ENCODE results near the gene EFCAB14.
A peak's percentile ranks its signal among the peaks of the same experiment; 100 is the strongest.
"Not testable (repeated sequence)": the region's sequence is repeated elsewhere in the genome, so short reads cannot be mapped to it uniquely, and the experiment has no call there.

The EFCAB14 gene

DNA sequence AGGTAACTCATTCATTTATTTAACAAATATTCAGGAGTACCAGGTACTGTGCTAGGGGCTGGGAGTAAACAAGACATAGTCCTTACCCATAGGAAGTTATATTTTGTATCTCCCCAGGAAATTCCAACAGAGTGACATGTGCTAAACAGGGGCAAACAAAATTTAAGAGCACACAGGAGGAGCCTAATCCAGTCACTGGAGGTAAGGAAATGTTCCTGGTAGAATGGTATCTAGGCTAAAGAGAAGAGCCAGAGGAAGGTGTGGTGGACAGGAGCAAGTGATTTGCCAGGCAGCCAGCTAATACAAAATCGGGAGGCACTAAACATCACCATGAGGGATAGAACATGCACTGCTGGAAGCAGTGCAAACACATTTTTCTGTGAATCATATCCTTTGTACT is 36.9 kb downstream of the EFCAB14 start:
- no peak for DNase-seq

DNA sequence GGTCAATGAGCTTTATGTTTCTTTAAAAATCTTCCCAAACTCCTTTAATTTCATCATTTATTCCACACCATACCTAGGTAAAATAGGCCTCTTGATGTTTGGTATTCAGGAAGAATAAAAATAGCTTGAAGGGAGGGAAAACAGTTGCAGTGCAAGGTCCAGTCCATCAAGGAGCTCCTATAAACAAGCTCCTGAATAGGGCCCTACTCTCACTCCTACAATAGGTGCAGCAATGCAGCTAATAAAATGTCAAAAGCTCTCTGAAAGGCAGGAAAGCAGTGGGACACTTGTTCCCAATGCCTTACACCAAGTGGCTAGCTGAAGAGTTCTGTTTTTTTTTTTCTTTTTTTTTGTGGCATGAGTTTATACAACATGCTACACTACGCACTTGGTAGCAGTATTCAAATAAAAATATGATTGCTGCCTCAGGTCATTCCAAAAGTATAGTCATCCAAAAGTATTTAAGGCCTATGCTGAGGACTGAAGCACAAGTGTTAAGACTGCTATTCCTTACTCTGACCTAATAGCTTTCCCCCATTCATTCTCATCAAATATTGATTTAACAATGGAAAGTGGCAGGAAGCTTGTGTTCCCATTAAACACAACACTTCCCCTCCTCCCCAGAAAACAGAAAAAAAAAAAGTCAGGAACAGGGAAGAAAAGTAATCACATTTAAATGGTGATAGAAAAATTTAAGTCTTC is 37.4 kb downstream of the EFCAB14 start:
- no peak for DNase-seq

DNA sequence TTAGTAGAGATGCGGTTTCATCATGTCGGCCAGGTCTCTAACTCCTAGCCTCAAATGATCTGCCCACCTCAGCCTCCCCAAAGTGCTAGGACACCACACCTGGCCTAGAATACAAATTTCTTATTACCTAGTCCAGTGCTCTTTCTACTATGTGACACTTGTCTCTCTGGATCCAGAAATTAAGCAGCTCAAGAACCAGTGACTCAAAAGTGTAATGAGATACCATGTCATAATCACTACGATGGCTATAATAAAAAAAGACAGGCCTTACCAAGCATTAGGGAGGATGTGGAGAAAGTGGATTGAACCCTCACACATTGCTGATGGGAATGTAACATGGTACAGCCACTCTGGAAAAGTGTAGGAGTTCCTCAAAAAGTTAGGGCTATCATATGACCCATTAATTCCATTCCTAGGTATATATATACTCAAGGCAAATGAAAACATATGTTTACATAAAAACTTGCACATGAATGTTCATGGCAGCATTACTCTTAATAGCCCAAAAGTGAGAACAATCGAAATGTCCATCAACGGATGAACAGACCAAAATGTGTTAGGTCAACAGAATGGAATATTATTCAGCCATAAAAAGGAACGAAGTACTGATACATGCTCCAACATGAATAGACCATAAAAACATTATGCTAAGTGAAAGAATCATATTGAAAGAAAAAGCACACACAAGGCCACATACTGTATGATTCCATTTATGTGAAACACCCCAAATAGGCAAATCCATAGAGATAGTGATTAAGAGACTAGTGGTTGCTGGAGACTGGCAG is 38.9 kb downstream of the EFCAB14 start:
- no peak for DNase-seq

DNA sequence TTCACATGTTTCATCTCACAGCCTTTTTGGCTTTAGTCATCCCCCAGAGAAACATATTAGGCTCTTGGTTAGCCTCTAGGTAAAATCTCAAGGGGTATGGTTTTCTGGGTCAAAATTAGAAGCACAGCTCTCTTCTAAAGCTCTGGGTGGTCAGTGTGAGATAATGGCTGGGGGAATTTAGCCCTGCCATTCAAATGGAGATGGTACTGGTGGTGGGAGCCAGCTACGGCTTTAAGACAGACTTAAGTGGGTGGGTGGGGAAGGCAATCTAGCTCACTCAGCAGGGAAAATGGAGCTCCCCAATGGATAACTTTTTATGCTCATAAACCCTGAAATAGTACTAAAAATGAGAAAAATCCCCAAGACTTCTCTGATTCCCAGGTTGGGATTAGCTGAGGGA is 41.6 kb downstream of the EFCAB14 start:
- no peak for DNase-seq

DNA sequence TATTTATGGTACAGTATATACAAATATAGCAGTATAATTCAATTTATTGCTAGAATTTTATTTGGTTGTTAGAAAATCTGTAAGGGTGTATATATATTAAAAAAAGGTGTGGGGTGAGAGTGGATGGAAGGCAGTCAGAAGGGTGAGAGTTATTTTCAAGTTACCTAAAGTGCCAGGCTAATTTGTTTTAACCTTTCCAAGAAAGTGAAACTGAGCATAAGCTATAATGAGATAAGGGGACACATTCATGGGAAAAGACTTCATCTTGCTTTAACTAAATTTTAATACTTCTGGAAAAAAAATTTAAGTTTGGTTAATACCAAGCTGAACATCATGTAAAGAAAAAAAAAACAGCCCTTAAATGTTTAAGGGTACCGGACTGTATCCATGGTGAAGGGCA is 42.4 kb downstream of the EFCAB14 start:
- no peak for DNase-seq

DNA sequence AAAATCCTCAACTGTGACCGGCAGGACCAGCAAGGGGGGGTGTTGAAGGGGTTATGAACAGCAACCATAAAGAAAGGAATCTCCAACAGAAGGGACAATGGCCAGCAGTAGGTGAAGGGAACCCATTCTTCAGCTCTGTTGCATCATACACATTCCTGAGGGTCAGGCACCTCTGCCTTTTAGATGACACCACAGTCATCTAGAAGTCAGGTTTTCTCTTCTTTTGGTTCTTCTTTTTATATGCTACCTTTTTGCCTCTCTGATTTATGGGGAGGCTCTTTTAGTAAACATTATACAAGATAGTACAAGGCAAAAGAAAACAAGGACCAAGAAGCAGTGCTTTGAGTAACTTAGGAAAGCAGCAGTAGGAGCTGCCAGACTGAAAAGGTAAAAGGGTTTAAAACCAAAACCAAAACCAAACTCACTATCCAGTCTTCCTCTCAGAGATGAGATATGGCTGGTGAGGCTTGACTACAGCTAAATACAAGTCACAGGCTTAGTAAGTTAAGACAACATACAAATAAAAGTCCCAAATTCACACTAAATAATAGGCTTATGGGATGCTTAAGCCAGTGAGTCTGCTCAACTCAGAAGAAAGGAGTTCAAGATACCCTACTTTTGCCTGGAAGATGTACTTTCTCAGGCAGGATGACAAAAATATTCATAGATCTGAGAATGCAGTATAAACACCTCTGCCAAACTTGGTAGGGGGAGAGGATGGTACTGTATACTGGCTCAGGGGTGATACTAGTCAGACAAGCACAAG is 43.2 kb downstream of the EFCAB14 start:
- DNase-seq = no peak

DNA sequence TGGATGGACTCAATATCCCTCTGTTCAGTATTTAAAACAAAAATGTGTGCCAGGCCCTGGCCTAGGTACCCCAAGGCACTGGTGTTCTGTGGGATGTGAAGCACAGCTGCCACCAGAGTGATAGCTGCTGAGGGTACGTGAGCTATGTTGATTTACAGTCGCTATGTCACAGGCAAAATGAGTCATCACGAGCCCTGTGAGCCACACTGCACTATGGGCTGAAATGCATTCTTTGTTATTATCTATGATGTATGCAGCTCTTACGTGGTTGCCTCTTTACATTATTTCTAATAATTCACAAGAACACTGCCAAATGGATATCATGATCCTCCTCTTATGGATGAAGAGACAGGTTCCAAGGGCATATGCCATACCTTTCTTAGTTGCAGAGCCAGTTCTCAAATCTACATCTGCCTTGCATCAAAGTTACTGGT is 45.1 kb downstream of the EFCAB14 start:
- DNase-seq = no peak

DNA sequence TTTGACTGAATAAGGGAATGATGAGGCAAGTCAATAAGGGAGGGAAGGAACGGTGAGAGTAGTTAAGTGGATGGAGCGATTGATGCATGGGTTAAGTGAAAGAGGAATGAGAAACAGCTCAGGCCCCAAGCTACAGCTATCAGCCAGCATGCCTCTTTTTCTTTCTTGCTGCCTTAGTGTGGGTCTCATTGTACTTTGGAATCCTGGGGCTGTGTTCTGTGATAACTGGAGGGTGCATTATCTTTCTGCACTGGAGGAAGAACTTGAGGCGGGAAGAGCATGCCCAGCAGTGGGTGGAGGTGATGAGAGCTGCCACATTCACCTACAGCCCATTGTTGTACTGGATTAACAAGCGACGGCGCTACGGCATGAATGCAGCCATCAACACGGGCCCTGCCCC is 46.2 kb downstream of the EFCAB14 start:
- DNase-seq = no peak

DNA sequence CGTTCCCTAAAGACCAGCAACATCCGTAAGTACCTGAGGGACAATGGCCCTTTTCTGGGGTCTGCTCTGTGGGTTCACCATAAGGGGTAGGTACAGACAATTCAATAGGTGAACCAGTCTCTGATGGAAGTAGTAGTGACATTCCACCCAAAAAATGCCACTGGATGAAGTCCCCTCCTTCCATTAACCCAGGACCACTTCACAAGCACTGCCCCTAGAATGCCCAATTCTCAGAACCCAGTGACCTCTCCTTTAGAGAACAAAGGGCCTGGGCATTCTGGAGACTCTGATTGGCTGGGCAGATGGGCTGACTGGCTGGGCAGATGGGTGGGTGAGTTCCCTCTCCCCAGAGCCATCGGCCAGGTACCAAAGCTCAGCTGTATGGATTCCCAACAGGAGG is 47.4 kb downstream of the EFCAB14 start, which contains the start of gene TEX38:
TSS of gene TEX38 (plus strand) at position 301 of the 400 bp plus-strand sequence. CDS start at position 382, 81 bp downstream.
- no peak for DNase-seq

DNA sequence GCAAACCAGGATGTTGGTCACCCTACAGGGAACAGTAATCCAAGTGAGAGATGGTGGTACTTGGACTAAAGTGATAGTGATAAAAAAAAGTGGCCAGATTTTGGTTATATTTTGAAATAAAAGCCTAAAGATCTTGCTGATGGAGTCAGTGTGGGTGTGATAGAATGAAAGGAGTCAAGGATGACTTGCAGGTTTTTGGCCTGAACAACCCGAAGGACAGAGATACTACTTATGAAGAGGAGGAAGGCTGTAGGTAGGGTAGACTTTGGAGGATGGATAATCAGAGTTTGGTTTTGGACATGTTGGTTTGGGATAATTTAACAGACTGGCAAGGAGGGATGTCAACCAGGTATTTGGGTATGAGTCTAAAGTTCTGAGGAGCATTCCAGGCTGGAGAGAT is 48.8 kb downstream of the EFCAB14 start:
- DNase-seq = no peak

DNA sequence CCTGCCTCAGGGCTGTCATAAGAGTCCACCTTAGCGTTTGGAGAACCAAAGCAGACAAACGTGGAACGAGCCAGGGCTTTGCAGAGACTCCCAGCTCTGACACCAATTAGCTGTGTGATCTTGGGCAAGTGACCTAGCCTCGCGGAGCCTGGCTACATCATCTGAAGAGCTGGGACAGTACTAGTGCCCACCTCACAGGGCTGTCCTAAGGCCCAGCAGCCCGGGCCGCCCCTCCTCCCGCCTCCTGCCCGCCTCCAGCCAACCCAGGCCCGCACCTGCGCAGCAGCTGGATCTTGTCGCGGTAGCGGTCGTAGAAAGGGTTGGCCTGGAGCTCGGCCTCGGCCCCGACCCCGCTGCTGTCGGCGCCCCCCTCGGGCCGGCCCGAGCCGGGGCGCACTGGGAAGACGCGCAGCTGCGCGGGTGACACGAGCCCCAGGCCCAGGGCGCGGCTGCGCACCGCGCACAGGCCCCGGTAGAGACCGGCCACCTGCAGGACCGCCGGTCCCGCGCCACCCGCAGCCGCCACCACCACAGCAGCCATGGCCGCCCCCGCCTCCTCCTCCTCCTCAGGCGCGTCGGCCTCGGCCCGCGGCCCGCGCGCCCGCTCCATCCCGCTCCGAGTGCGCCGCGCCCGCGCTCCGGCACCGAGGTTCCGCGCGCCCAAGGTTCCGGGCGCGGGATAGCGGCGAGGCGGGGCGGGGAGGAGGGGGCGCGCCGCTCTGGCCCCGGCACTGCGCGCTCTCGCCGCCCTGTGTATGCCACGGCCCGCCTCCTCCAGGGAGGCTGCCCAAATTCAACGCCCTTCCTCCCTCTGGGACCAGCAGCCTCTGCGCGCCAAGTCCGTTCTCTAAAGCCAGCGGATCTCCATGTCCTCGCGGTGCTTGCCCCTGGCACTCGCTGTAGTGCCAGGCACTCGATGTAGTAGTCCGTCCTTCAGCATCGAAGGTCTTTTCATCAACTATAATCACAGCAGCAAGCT is 50.8 kb downstream of the EFCAB14 start, which contains the start of gene ATPAF1:
TSS of gene ATPAF1 (minus strand) at position 583 of the 979 bp plus-strand sequence. CDS start at position 541, 42 bp downstream.
- peak; percentile 51 for DNase-seq

DNA sequence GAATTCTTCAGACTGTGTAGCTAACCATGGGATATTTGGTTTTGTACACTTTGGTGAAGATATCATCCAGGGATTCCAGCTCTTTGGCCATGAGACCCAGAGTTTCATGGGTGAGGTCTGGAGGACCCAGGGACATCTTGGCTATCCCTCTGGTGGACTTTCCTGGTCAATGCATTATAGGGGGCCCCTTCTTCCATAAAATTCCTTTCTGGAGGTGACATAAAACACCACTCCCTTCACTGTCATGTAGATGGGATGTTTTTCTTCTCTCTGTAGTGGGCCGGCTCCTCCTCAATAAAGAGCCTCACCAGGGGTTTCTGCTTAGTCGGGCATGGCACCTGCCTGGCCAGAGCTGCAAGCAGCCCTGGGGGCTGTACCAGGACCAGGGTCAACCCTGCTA is 52.9 kb downstream of the EFCAB14 start:
- no peak for DNase-seq

DNA sequence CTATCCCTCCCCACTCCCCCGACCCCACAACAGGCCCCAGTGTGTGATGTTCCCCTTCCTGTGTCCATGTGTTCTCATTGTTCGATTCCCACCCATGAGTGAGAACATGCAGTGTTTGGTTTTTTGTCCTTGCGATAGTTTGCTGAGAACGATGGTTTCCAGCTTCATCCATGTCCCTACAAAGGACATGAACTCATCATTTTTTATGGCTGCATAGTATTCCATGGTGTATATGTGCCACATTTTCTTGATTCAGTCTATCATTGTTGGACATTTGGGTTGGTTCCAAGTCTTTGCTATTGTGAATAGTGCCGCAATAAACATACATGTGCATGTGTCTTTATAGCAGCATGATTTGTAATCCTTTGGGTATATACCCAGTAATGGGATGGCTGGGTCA is 56.0 kb downstream of the EFCAB14 start:
- DNase-seq = not testable (repeated sequence)

DNA sequence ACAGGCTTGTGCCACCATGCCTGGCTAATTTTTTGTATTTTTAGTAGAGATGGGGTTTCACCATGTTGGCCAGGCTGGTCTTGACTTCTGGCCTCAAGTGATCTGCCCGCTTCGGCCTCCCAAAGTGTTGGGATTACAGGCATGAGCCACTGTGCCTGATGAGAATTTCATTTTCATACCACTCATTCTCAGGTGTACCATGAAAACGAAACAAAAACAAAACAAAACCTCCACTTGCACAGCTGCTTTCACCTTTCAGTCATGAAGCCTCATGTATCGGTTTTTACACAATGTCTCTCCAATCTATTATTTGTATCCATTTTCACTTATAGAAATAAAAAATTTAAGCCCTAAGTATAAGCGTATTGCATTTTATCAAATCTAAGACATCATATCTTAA is 58.8 kb downstream of the EFCAB14 start:
- DNase-seq = not testable (repeated sequence)

DNA sequence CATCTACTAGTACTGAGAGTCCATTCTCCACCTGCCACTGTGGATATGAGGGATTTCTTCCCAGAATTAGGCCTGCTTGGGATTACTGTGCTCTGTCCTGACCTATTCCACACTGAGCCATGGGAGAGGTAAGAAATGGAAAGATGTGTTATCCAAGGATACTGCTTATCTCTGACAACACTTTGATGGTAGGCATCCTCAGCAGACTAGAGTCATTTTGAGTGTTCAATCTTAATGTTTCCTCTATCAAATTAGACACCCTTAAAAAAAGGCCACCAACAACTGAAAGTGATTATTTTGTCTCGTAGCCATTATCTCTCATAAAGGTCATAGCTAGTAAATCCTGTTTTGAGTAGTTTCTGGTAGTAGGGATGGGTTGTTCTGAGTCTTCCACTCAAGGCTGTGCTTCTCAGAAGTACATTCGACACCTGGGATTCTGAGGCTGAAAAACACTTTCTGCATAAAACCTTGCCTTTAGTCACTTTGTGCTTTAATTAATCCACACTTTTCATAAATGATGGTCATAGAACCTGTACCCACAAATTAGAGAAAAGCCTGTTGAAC is 59.5 kb downstream of the EFCAB14 start:
- no peak for DNase-seq

DNA sequence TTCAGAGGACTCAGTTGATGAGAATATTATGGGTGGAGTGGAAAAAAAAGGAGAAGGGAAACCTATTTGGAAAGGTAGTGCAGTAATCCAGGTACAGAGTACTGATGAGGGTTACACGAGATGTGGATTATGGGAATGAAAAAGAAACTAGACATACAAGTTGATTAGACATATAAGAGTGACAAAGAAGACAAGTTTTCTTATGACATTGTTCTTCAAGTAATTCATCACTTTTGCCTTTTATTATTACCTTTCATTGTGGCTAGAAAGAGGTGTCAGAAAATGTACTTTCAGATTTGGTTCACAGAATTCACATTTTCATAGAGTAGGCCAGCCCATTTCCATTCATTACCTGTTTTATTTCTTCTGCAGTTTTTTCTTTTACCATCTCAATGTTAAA is 61.1 kb downstream of the EFCAB14 start:
- DNase-seq = no peak

DNA sequence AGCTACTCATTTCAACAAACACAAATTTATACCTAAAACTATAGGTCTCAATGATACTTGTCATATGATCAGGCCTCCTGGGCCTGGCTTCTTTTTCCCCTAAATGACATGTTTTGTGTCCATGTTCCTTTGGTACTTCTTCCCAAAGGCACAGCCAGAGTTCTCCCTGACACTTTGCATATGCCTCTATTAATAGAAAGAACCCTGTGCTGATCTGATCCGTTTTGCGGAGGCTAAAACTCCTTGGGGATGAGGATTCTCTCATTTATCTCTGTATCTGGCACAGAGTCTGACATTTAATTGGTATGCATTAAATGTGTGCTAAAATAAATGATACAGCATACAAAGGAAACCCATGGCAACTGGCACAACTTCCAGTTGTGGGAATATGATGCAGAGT is 62.3 kb downstream of the EFCAB14 start:
- no peak for DNase-seq

DNA sequence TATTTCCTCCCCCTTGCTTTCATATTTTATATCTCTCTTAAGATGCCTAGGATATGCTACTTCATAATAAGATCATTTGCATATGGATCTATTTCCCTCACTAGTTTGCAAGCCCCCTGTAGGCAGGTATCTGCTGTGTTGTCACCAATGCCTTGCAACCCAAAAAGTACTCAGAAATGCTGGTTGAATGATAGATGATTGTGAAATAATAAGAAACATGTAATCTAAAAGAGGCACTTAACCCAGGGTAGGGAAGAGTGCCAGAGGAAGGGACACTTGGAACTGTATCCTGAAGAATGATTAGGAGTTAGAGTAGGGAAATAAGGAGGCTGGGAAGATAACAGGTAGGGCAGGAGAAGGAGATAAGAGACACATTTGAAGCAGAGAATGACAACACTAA is 63.1 kb downstream of the EFCAB14 start:
- DNase-seq = no peak

DNA sequence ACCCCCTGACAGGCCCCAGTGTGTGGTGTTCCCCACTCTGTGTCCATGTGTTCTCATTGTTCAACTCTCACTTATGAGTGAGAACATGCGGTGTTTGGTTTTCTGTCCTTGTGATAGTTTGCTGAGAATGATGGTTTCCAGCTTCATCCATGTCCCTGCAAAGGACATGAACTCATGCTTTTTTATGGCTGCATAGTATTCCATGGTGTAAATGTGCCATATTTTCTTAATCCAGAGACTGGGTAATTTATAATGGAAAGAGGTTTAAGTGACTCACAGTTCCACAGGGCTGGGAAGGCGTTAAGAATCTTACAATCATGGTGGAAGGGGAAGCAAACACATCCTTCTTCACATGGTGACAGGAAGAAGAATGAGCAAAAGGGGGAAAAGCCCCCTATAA is 64.2 kb downstream of the EFCAB14 start:
- DNase-seq = not testable (repeated sequence)

DNA sequence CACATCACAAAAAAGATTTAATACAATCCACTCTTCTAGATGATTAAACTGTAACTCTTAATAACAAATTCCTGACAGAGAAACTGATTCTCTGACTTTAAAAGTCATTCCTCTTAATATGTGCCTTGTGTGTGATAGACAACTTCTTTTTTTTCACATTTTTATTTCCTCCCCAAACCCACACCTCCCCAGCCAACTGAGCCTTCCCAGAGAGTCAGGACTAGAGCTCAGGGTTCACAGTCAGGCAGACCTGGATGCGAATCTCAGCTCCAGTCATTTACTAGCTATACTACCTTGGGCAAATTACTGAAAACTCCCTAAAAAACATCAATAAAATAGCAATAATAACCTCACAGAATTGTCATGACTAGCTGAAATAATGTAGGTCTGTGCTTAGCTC is 64.9 kb downstream of the EFCAB14 start:
- DNase-seq = no peak

DNA sequence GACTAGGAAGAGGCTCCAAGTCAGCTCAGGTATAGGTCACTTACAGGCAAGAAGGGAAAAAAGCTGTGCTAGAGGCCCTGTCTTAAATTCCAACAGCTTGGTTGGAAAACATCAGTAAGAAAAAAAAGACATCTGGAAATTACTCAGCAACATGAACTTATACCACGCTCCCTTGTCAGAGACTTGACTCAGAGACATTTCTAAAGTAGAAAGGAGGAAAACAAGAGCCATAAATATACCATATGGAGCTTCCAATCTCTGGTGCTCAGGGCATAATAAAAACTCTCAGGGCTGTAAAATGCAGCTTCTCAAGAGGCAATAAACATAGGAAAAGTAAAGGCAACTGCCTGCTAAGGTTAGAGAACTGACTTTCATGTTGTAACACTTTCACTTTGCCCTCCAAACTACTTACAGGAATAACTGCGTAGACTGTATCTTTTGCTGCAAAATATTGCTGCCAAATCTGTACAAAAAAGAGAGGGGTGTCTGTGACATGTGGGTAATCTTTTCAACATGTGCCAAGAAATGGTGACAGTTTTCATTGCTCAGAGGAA is 65.4 kb downstream of the EFCAB14 start:
- DNase-seq = no peak
